Ovary (tissue), 3 donors: ENCODE results near the gene SLC29A3.

ENCODE experiments used
- EP300 ChIP-seq: sonication (generic); formaldehyde crosslinking; IDR thresholded peaks from one replicate; pipeline ENCODE4 v1.6.1; 2017; ENCODE audit warnings: antibody characterized with exemption
- POLR2A ChIP-seq: fragments of 450-650 bp; IDR thresholded peaks from one replicate; pipeline ENCODE4 v1.6.1; 2017; ENCODE audit warnings: antibody characterized with exemption, mild to moderate bottlenecking, moderate library complexity
- TF ChIP-seq, protein P1 (sequence below), 3 donors: fragments of 450-650 bp in 2 of 3; fragments of 200-600 bp in 1 of 3; IDR thresholded peaks; one replicate each; pipeline versions ENCODE4 v1.5.1 to v1.8.0; 2016 to 2022; ENCODE audit warnings: antibody characterized with exemption in 3 of 3, mild to moderate bottlenecking in 1 of 3
- donor health status: DM: no; HTN: no; CAD: no.

GRCh38 chr10:71332466-71332865 is 13.4 kb downstream of the SLC29A3 start:
- no peak for TF ChIP-seq POLR2A
- TF ChIP-seq, protein P1, sequence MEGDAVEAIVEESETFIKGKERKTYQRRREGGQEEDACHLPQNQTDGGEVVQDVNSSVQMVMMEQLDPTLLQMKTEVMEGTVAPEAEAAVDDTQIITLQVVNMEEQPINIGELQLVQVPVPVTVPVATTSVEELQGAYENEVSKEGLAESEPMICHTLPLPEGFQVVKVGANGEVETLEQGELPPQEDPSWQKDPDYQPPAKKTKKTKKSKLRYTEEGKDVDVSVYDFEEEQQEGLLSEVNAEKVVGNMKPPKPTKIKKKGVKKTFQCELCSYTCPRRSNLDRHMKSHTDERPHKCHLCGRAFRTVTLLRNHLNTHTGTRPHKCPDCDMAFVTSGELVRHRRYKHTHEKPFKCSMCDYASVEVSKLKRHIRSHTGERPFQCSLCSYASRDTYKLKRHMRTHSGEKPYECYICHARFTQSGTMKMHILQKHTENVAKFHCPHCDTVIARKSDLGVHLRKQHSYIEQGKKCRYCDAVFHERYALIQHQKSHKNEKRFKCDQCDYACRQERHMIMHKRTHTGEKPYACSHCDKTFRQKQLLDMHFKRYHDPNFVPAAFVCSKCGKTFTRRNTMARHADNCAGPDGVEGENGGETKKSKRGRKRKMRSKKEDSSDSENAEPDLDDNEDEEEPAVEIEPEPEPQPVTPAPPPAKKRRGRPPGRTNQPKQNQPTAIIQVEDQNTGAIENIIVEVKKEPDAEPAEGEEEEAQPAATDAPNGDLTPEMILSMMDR (IDR thresholded peaks at IDR 0.05): no peak
- no peak for TF ChIP-seq EP300
